Measurements from ENCODE around the gene SLC46A1. TPM values are rescaled to one million over a fixed set of nuclear protein-coding genes. Genes with fewer than 3 reads are reported as not detected.

The SLC46A1 gene
- total and polyA plus RNA-seq, 8 donors: 0.61 to 31.5 (median 2.6) TPM

DNA sequence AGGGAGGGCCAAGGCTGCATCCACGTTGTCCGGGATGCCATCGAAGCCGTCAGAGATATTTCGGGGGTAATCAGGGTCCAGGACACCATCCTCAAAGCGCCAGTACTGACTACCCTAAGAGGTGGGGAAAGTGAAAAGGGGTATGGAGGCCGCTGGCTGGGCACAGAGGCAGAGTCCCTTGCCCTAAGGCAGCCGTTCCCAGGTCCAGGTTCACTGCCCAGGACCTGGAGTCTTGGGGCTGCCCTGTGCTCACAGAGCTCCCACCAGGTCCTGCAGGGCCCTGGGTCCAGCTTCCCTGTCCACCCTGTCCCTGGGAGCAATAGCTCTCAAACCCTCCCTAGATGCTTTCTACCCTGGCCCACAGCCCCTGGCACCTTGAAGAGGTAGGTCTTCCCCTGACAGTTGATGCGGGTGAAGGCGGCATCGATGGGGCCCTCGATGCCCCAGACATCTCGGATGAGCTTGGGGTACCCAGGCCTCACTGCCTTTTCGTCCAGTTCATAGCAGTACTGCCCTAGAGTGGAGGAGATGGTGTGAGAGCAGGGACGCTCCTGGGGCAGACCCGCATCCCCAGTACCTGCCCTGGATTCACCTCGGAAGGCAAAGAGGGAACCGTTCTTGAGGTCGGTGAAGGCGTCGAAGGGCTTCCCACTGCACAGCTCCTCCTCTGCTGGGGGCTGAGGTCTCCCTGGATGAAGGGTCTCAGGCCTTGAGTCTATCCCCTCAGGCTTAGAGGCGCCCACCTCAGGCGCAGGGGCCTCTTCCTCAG lies 36.9 kb downstream of the SLC46A1 start:
- intact Hi-C loops (cut with DNase I; ENCODE audit: low total_unique reads): no loop called here
- Histone ChIP-seq H3K27me3 (peaks cover 0 to 25% (median 5%) of the 10 kb centered on the region in 3 donors), H3K36me3 (peaks cover 0 to 16% (median 12%) of the 10 kb centered on the region in 4 donors), H3K4me3 (no peak overlapping the region), H3K4me1 (peaks cover 28 to 43% (median 38%) of the 10 kb centered on the region in 4 donors), H3K27ac (no peak overlapping the region), H3K9me3 (no peaks in the 10 kb centered on the region)
- TF ChIP-seq EP300 (IDR thresholded peaks at IDR 0.05) (no peak), POLR2A (IDR thresholded peaks at IDR 0.05) (no peak), POLR2AphosphoS5 (IDR thresholded peaks at IDR 0.05) (no peak)
- TF ChIP-seq, protein P1, sequence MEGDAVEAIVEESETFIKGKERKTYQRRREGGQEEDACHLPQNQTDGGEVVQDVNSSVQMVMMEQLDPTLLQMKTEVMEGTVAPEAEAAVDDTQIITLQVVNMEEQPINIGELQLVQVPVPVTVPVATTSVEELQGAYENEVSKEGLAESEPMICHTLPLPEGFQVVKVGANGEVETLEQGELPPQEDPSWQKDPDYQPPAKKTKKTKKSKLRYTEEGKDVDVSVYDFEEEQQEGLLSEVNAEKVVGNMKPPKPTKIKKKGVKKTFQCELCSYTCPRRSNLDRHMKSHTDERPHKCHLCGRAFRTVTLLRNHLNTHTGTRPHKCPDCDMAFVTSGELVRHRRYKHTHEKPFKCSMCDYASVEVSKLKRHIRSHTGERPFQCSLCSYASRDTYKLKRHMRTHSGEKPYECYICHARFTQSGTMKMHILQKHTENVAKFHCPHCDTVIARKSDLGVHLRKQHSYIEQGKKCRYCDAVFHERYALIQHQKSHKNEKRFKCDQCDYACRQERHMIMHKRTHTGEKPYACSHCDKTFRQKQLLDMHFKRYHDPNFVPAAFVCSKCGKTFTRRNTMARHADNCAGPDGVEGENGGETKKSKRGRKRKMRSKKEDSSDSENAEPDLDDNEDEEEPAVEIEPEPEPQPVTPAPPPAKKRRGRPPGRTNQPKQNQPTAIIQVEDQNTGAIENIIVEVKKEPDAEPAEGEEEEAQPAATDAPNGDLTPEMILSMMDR (IDR thresholded peaks at IDR 0.05): no peak
- DNase-seq: no peak
- WGBS, 5 donors: 88 to 93% (median 90%) methylated on average over 21 to 23 of the region's 23 CpGs

DNA sequence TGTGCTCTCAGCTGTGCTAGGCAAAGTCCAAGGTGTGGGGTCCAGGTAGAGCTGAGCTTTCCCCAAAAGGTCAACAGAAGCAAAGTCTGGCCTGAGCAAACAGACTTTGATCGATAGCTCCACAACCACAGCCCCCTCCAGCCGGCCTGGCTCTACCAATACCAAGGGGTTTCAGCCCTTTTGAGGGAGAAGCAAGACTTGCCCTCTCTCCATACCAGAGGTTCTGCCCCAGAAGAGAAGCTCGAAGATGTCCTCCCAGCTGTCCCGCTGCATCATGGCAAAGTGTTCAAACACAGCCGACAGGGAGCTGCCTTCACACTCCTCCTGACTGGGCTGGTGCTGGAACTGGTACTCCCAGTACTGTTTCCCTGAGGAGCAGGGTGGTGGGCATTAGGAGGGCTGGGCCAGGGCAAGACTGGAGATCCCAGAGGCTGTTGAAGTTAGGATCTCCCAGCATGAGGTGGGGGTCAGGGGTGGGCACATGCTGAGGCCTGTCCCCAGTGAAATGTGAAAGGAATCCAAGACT lies 37.6 kb downstream of the SLC46A1 start:
- peaks cover 28 to 38% (median 36%) of the 10 kb centered on the region in 4 donors for H3K4me1 ChIP-seq
- TF ChIP-seq, protein P1 (IDR thresholded peaks at IDR 0.05): no peak
- TF ChIP-seq EP300 (IDR thresholded peaks at IDR 0.05) (no peak), POLR2A (IDR thresholded peaks at IDR 0.05) (no peak), POLR2AphosphoS5 (IDR thresholded peaks at IDR 0.05) (no peak)
- intact Hi-C loops (cut with DNase I; ENCODE audit: low total_unique reads): no loop called here
- WGBS, 5 donors: 50 to 70% (median 56%) methylated on average over 5 of the region's 5 CpGs
- H3K4me3 ChIP-seq: no peak overlapping the region
- no peak for DNase-seq
- H3K27me3 ChIP-seq: peaks cover 0 to 21% (median 5%) of the 10 kb centered on the region in 3 donors
- no peak overlapping the region for H3K27ac ChIP-seq
- H3K36me3 ChIP-seq: peaks cover 4 to 23% (median 20%) of the 10 kb centered on the region in 4 donors
- no peaks in the 10 kb centered on the region for H3K9me3 ChIP-seq

DNA sequence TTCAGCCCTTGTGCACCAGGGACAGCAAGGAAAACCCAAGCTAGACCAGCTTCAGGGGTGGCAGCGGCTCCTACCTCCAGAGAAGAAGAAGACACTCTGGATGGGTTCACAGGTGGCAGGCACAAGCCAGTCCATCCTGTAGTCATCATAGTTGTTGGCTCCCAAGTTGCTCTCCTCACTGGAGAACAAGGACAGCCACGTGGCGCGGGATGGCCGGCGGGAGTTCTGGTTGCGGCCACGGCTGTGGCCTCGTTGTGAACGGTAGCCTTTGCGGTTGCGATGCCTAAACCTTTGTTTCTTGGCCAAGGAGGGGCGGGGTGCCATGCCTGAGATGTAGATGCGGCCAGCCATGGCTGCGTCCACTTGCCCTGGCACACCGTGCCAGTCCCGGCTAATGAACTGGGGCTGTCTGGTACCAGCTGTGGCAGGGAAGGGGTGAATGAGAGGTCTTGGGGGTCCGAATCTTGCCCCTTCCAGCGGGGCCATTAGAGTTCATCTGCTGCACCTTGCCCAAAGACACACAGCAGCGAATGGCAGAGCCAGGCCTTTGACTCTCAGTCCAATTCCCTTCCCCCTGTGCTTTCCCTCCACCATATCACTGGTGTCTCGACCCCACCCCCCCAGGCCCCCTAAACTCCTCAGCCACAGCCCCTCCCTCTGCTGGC lies 38.2 kb downstream of the SLC46A1 start:
- no peak for DNase-seq
- peaks cover 8 to 29% (median 26%) of the 10 kb centered on the region in 4 donors for H3K36me3 ChIP-seq
- H3K27me3 ChIP-seq: peaks cover 0 to 15% (median 5%) of the 10 kb centered on the region in 3 donors
- no peak overlapping the region for H3K27ac ChIP-seq
- H3K9me3 ChIP-seq: no peaks in the 10 kb centered on the region
- peaks cover 26 to 32% (median 32%) of the 10 kb centered on the region in 4 donors for H3K4me1 ChIP-seq
- 79 to 89% (median 86%) methylated on average over 13 to 21 of the region's 21 CpGs for WGBS, 5 donors
- TF ChIP-seq EP300 (IDR thresholded peaks at IDR 0.05) (no peak), POLR2A (IDR thresholded peaks at IDR 0.05) (no peak), POLR2AphosphoS5 (IDR thresholded peaks at IDR 0.05) (no peak)
- TF ChIP-seq, protein P1 (IDR thresholded peaks at IDR 0.05): no peak
- H3K4me3 ChIP-seq: no peak overlapping the region
- intact Hi-C loops (cut with DNase I; ENCODE audit: low total_unique reads): no loop called here

DNA sequence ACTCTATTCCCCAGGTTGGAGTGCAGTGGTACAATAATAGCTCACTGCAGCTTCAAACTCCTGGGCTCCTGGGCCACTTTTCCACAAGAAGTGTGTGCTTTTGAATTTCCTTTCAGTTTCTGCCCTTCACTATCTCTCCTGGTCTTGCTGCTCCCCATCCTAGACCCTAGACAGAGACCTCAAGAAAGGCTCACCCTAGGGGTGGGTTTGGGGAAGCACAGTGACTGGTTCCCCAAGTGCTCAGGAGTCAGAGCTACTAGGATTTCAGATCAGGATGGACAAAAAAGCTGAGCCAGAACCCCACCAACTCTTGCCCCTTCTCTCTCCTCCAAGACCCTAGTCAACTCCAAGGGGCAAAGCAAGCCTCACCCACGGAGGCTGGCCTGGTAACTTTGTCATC lies 39.4 kb downstream of the SLC46A1 start:
- WGBS, 5 donors: 57 to 90% (median 76%) methylated on average over 1 of the region's 1 CpG
- Histone ChIP-seq H3K36me3 (peaks cover 11 to 41% (median 37%) of the 10 kb centered on the region in 4 donors), H3K4me1 (peaks cover 15 to 21% (median 20%) of the 10 kb centered on the region in 4 donors), H3K4me3 (no peak overlapping the region), H3K9me3 (no peaks in the 10 kb centered on the region), H3K27me3 (peaks cover 0 to 3% (median 1%) of the 10 kb centered on the region in 3 donors), H3K27ac (no peak overlapping the region)
- intact Hi-C loops (cut with DNase I; ENCODE audit: low total_unique reads): no loop called here
- no peak for DNase-seq
- TF ChIP-seq POLR2AphosphoS5 (IDR thresholded peaks at IDR 0.05): no peak
- no peak for TF ChIP-seq POLR2A (IDR thresholded peaks at IDR 0.05)
- no peak for TF ChIP-seq EP300 (IDR thresholded peaks at IDR 0.05)
- TF ChIP-seq, protein P1 (IDR thresholded peaks at IDR 0.05): no peak
